ENCODE results near the gene CTSG. TPM values are rescaled to one million over a fixed set of nuclear protein-coding genes. Genes with fewer than 3 reads are reported as not detected.

Gene CTSG, protein sequence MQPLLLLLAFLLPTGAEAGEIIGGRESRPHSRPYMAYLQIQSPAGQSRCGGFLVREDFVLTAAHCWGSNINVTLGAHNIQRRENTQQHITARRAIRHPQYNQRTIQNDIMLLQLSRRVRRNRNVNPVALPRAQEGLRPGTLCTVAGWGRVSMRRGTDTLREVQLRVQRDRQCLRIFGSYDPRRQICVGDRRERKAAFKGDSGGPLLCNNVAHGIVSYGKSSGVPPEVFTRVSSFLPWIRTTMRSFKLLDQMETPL
- not detected for total RNA-seq

GRCh38 chr14:24576182-24576581 lies at the start of gene CTSG:
CTSG (minus strand) TSS chr14:24576250; CDS start chr14:24576223, 27 bp downstream.
- Mint-ChIP-seq H3K27me3 (peaks cover 2% of the 10 kb centered on the region), H3K36me3 (ENCODE audit: low read depth) (no peaks in the 10 kb centered on the region), H3K9me3 (no peaks in the 10 kb centered on the region), H3K27ac (peak within 1 kb of the TSS; percentile 28), H3K4me1 (peaks cover 9% of the 10 kb centered on the region), H3K4me3 (no peak within 1 kb of the TSS)
- ChIA-PET CTCF (no interaction called here), POLR2A (no interaction called here)
- no peak for DNase-seq

- CTCF ChIA-PET, result interaction anchor here (1.2 to 3.1 kb wide), 2 partner anchors 8 to 11 kb away, joined by 3 to 12 read pairs; no protein-coding TSS in a partner anchor
- Mint-ChIP-seq H3K27ac (no peak overlapping the region), H3K36me3 (ENCODE audit: low read depth) (no peaks in the 10 kb centered on the region), H3K27me3 (no peaks in the 10 kb centered on the region), H3K9me3 (no peaks in the 10 kb centered on the region), H3K4me3 (no peak overlapping the region), H3K4me1 (peaks cover 31% of the 10 kb centered on the region)
- no peak for DNase-seq
- POLR2A ChIA-PET, result no interaction called here
Measured at GRCh38 chr14:24613747-24614146, 37.7 kb upstream of the CTSG start.

GRCh38 chr14:24613241-24613640 lies 37.2 kb upstream of the CTSG start:
- Mint-ChIP-seq H3K27me3 (no peaks in the 10 kb centered on the region), H3K4me3 (no peak overlapping the region), H3K4me1 (peaks cover 36% of the 10 kb centered on the region), H3K36me3 (ENCODE audit: low read depth) (no peaks in the 10 kb centered on the region), H3K9me3 (no peaks in the 10 kb centered on the region), H3K27ac (no peak overlapping the region)
- POLR2A ChIA-PET, result no interaction called here
- CTCF ChIA-PET, result interaction anchor here (1.2 to 3.1 kb wide), 2 partner anchors 8 to 12 kb away, joined by 3 to 12 read pairs; no protein-coding TSS in a partner anchor
- no peak for DNase-seq

GRCh38 chr14:24612196-24612595 lies 36.1 kb upstream of the CTSG start:
- Mint-ChIP-seq H3K4me1 (peaks cover 47% of the 10 kb centered on the region), H3K9me3 (no peaks in the 10 kb centered on the region), H3K4me3 (no peak overlapping the region), H3K27ac (no peak overlapping the region), H3K36me3 (ENCODE audit: low read depth) (no peaks in the 10 kb centered on the region), H3K27me3 (no peaks in the 10 kb centered on the region)
- DNase-seq, result no peak
- ChIA-PET CTCF (no interaction called here), POLR2A (no interaction called here)

GRCh38 chr14:24609655-24610344 lies 33.8 kb upstream of the CTSG start, which contains the start of gene GZMH:
GZMH (minus strand) TSS chr14:24609685; CDS start chr14:24609613, 72 bp downstream.
- H3K27me3 Mint-ChIP-seq, result no peaks in the 10 kb centered on the region
- H3K4me3 Mint-ChIP-seq, result no peak within 1 kb of the TSS
- no peaks in the 10 kb centered on the region for H3K9me3 Mint-ChIP-seq
- ChIA-PET CTCF (interaction anchor here (0.7 to 1.4 kb wide), 6 partner anchors 13 to 81 kb away, joined by 3 to 4 read pairs (median 3); no protein-coding TSS in a partner anchor), POLR2A (no interaction called here)
- no peak for DNase-seq
- H3K27ac Mint-ChIP-seq, result peak within 1 kb of the TSS; percentile 14
- peaks cover 69% of the 10 kb centered on the region for H3K4me1 Mint-ChIP-seq
- no peaks in the 10 kb centered on the region for H3K36me3 Mint-ChIP-seq (ENCODE audit: low read depth)

DNA sequence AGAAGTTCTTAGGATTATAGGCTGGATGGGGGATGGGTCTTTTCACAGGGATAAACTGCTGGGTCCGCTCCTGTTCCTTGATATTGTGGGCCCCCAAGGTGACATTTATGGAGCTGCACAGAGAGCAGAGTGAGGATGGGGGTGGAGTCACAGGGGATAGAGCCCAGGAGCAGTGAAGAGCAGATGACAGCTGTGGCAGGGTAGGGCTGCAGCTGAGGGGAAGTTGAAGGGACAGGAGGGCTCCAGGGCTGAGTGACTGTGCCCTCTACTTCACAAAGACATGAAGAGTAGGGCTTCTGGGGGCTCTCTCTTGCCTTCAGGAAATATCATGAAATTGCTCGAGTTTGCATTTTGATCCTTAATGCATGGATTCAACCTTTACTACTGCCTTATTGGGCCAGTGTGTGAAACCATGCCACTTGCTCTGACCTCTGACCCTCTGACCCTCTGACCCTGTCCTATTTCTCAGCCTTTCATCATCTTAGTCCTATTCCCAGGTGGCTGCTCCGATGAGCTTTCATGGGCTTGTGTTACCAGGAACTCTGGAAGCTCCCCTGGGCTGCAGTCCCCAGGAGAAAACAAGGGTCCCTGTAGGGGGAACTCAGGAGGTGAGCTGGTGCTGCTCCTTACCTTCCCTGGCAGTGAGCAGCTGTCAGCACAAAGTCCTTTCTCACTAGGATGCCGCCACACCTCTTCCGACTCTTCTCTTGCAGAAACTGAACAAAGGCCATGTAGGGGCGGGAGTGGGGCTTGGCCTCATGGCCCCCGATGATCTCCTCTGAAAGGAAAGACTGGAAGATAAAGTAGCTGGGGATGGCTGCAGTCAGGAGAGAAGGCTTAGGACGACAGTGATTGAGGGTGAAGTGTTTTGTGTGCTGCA lies 31.8 kb upstream of the CTSG start:
- DNase-seq, result no peak
- peak overlapping the region; percentile 62 for H3K27ac Mint-ChIP-seq
- no peaks in the 10 kb centered on the region for H3K9me3 Mint-ChIP-seq
- H3K4me1 Mint-ChIP-seq, result peaks cover 62% of the 10 kb centered on the region
- H3K27me3 Mint-ChIP-seq, result peaks cover 2% of the 10 kb centered on the region
- ChIA-PET CTCF (interaction anchor here (0.9 to 1.2 kb wide), 3 partner anchors 12 to 131 kb away, joined by 3 to 4 read pairs (median 4); no protein-coding TSS in a partner anchor), POLR2A (no interaction called here)
- H3K4me3 Mint-ChIP-seq, result no peak overlapping the region
- H3K36me3 Mint-ChIP-seq (ENCODE audit: low read depth), result no peaks in the 10 kb centered on the region

DNA sequence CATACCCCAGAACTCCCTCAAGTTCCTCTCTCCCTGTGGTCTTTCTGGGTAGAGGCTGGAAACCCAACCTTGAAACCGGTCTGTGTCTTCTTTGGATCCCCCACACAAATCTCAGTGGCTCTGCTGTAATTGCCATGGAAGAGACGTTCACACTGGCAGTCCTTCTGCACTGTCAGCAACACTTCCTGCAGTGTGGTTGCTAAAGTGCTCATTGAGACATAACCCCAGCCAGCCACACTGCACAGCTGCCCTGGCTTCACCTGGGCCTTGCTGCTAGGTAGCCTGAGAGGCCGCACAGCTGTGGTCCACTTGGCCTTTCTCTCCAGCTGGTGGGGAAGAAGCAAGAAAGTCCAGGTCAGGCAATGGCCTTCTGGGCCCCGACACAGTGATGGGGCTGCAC lies 31.0 kb upstream of the CTSG start:
- H3K4me1 Mint-ChIP-seq, result peaks cover 58% of the 10 kb centered on the region
- DNase-seq, result no peak
- H3K4me3 Mint-ChIP-seq, result no peak overlapping the region
- POLR2A ChIA-PET, result no interaction called here
- CTCF ChIA-PET, result interaction anchor here (0.6 kb wide), 1 partner anchor 14 kb away, joined by 3 read pairs; no protein-coding TSS in a partner anchor
- H3K27ac Mint-ChIP-seq, result peak overlapping the region; percentile 62
- peaks cover 2% of the 10 kb centered on the region for H3K27me3 Mint-ChIP-seq
- no peaks in the 10 kb centered on the region for H3K9me3 Mint-ChIP-seq
- H3K36me3 Mint-ChIP-seq (ENCODE audit: low read depth), result no peaks in the 10 kb centered on the region

DNA sequence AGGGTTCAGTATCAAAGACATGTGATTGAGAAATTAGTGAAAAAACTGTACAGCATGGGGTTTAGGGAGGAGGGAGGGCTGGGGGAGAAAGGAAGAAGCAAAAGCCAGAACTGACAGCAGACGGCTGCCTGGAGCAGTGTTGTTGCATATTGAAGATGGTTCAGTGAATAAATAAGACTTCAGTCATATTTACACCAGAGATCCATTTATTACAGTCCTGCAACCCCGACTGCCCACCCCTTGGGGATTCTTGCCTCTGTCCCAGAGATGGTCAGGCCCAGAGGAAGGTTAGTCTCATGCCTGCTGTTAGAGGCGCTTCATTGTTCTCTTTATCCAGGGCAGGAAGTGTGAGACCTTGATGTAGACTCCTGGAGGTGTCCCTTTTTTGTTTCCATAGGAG lies 30.2 kb upstream of the CTSG start:
- Mint-ChIP-seq H3K27me3 (peaks cover 2% of the 10 kb centered on the region), H3K4me1 (peaks cover 55% of the 10 kb centered on the region), H3K9me3 (no peaks in the 10 kb centered on the region), H3K4me3 (no peak overlapping the region), H3K27ac (peak overlapping the region; percentile 62), H3K36me3 (ENCODE audit: low read depth) (no peaks in the 10 kb centered on the region)
- DNase-seq, result no peak
- ChIA-PET CTCF (interaction anchor here (0.6 to 1.5 kb wide), 13 partner anchors 8 to 75 kb away, joined by 3 to 12 read pairs (median 6); partner anchors contain the start of gene GZMB), POLR2A (no interaction called here)

- H3K36me3 Mint-ChIP-seq (ENCODE audit: low read depth), result no peaks in the 10 kb centered on the region
- POLR2A ChIA-PET, result interaction anchor here (0.6 kb wide), 1 partner anchor 68 kb away, joined by 3 read pairs; no protein-coding TSS in a partner anchor
- H3K9me3 Mint-ChIP-seq, result no peaks in the 10 kb centered on the region
- peak; percentile 75 for DNase-seq
- CTCF ChIA-PET, result interaction anchor here (0.9 to 1.5 kb wide), 16 partner anchors 9 to 105 kb away, joined by 3 to 12 read pairs (median 4); partner anchors contain the start of gene GZMB
- H3K27me3 Mint-ChIP-seq, result peaks cover 2% of the 10 kb centered on the region
- H3K27ac Mint-ChIP-seq, result peak overlapping the region; percentile 89
- H3K4me3 Mint-ChIP-seq, result peak overlapping the region; percentile 23
- H3K4me1 Mint-ChIP-seq, result peaks cover 55% of the 10 kb centered on the region
Measured at GRCh38 chr14:24605435-24606190, 29.6 kb upstream of the CTSG start.

GRCh38 chr14:24597403-24597802 lies 21.4 kb upstream of the CTSG start:
- peaks cover 11% of the 10 kb centered on the region for H3K4me1 Mint-ChIP-seq
- peaks cover 22% of the 10 kb centered on the region for H3K9me3 Mint-ChIP-seq
- DNase-seq, result no peak
- no peak overlapping the region for H3K4me3 Mint-ChIP-seq
- ChIA-PET POLR2A (no interaction called here), CTCF (no interaction called here)
- H3K27ac Mint-ChIP-seq, result no peak overlapping the region
- H3K27me3 Mint-ChIP-seq, result peaks cover 6% of the 10 kb centered on the region
- peaks cover 14% of the 10 kb centered on the region for H3K36me3 Mint-ChIP-seq (ENCODE audit: low read depth)

GRCh38 chr14:24595073-24595808 lies 19.2 kb upstream of the CTSG start:
- ChIA-PET POLR2A (no interaction called here), CTCF (interaction anchor here (0.7 to 2.1 kb wide), 4 partner anchors 10 to 20 kb away, joined by 3 to 7 read pairs (median 4); partner anchors contain the start of gene GZMH)
- peaks cover 14% of the 10 kb centered on the region for H3K36me3 Mint-ChIP-seq (ENCODE audit: low read depth)
- H3K27ac Mint-ChIP-seq, result no peak overlapping the region
- peaks cover 11% of the 10 kb centered on the region for H3K4me1 Mint-ChIP-seq
- H3K27me3 Mint-ChIP-seq, result peaks cover 22% of the 10 kb centered on the region
- no peak for DNase-seq
- peaks cover 22% of the 10 kb centered on the region for H3K9me3 Mint-ChIP-seq
- H3K4me3 Mint-ChIP-seq, result no peak overlapping the region

Measured in activated CD4-positive, alpha-beta T cell treated with anti-CD3 and anti-CD28 coated beads, Interleukin-2, amount 10 ng/mL, durations not matched to agents 7 days and 5 days (primary cell).